Cardiac muscle cell (in vitro differentiated cells and primary cell): ENCODE data around the gene SH3RF1. TPM values are rescaled to one million over a fixed set of nuclear protein-coding genes. Genes with fewer than 3 reads are reported as not detected.
"Not testable (repeated sequence)": the region's sequence is repeated elsewhere in the genome, so short reads cannot be mapped to it uniquely, and the experiment has no call there.

ENCODE experiments used
- DNase-seq, 2 donors: peaks; one replicate each; pipeline versions ENCODE4 v3.0.0 to v3.0.0-alpha.2; 2010 to 2017; ENCODE audit warnings: low read depth in 1 of 2, low spot score in 1 of 2
- H3K27ac ChIP-seq: fragments of 200-600 bp; sonication (generic); 2 replicates; pipeline ENCODE4 v1.5.1; 2016
- H3K27me3 ChIP-seq: fragments of 200-600 bp; sonication (generic); 2 replicates; pipeline ENCODE4 v1.6.0; 2016; ENCODE audit warnings: control low read depth
- H3K36me3 ChIP-seq: fragments of 200-600 bp; sonication (generic); 2 replicates; pipeline ENCODE4 v1.5.1; 2016; ENCODE audit warnings: control low read depth
- H3K4me1 ChIP-seq: fragments of 200-600 bp; sonication (generic); 2 replicates; pipeline ENCODE4 v1.8.1; 2017; ENCODE audit warnings: low read depth, mild to moderate bottlenecking, mixed run types
- H3K4me3 ChIP-seq: fragments of 200-600 bp; sonication (generic); 2 replicates; pipeline ENCODE4 v1.5.1; 2016; ENCODE audit warnings: mild to moderate bottlenecking
- H3K9me3 ChIP-seq: fragments of 200-600 bp; sonication (generic); 2 replicates; pipeline ENCODE4 v1.5.1; 2017; ENCODE audit warnings: low read depth, mild to moderate bottlenecking, control low read depth
- polyA plus RNA-seq: library from polyadenylated mRNA; unstranded; fragments of >200 nt; fragmentation: Nextera tagmentation; extraction: Ambion mirVana; gene quantifications from 2 replicates; pipeline ENCODE4 v1.2.1, GENCODE V29; 2016
- total RNA-seq: library from RNA; depleted of rRNA; stranded (reverse); fragments of >200 nt; gene quantifications from 2 replicates; pipeline ENCODE4 v1.2.3, GENCODE V29; 2016
- TF ChIP-seq, protein P1 (sequence below): IDR thresholded peaks from 2 replicates; pipeline ENCODE4 v1.5.1; 2012; ENCODE audit warnings: low read depth, mild to moderate bottlenecking, low read length

Gene SH3RF1
- total and polyA plus RNA-seq, 2 experiments from 2014 or later = 3.4 to 4.3 TPM

DNA sequence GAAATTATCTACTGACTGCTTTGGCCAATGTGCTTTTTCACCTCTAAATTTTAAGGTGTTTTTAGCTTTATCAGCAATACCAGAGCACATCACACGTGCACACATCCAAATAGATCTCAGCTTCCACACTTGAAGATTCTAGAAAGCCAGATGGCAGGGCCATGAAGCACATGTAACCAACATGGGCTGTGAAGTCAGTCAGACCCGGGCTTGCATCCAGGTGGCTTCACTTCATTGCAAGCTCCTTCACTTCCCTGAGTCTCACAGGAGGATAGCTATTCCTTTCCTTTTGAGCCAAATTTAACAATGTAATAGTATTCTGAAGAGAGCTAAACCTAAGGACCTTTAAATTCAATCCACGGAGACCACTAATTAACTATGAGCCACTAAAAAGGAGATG lies 86.5 kb downstream of the SH3RF1 start:
- Histone ChIP-seq H3K4me1 (no peaks in the 10 kb centered on the region), H3K27me3 (no peaks in the 10 kb centered on the region), H3K4me3 (no peak overlapping the region), H3K36me3 (no peaks in the 10 kb centered on the region), H3K27ac (no peak overlapping the region), H3K9me3 (no peaks in the 10 kb centered on the region)
- TF ChIP-seq, protein P1, sequence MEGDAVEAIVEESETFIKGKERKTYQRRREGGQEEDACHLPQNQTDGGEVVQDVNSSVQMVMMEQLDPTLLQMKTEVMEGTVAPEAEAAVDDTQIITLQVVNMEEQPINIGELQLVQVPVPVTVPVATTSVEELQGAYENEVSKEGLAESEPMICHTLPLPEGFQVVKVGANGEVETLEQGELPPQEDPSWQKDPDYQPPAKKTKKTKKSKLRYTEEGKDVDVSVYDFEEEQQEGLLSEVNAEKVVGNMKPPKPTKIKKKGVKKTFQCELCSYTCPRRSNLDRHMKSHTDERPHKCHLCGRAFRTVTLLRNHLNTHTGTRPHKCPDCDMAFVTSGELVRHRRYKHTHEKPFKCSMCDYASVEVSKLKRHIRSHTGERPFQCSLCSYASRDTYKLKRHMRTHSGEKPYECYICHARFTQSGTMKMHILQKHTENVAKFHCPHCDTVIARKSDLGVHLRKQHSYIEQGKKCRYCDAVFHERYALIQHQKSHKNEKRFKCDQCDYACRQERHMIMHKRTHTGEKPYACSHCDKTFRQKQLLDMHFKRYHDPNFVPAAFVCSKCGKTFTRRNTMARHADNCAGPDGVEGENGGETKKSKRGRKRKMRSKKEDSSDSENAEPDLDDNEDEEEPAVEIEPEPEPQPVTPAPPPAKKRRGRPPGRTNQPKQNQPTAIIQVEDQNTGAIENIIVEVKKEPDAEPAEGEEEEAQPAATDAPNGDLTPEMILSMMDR = no peak
- no peak for DNase-seq

DNA sequence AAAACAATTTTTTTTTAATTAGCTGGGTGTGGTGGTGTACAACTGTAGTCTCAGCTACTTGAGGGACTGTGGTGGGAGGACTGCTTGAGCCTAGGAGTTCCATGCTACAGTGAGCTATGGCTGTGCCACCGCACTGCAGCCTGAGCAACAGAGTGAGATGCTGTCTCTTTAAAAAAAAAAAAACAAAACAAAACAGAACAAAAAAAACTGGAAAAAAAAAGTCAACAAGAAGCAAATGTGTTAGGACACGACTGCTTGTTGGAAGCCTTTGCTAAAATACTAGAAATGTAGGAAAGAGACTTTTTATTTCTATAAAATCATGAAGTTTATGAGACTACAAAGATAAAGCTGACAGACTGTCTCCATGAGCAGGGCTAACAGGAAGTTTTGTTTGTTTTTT lies 87.2 kb downstream of the SH3RF1 start:
- DNase-seq = no peak
- TF ChIP-seq, protein P1 = no peak
- Histone ChIP-seq H3K27ac (no peak overlapping the region), H3K4me3 (no peak overlapping the region), H3K4me1 (no peaks in the 10 kb centered on the region), H3K9me3 (no peaks in the 10 kb centered on the region), H3K36me3 (no peaks in the 10 kb centered on the region), H3K27me3 (no peaks in the 10 kb centered on the region)

DNA sequence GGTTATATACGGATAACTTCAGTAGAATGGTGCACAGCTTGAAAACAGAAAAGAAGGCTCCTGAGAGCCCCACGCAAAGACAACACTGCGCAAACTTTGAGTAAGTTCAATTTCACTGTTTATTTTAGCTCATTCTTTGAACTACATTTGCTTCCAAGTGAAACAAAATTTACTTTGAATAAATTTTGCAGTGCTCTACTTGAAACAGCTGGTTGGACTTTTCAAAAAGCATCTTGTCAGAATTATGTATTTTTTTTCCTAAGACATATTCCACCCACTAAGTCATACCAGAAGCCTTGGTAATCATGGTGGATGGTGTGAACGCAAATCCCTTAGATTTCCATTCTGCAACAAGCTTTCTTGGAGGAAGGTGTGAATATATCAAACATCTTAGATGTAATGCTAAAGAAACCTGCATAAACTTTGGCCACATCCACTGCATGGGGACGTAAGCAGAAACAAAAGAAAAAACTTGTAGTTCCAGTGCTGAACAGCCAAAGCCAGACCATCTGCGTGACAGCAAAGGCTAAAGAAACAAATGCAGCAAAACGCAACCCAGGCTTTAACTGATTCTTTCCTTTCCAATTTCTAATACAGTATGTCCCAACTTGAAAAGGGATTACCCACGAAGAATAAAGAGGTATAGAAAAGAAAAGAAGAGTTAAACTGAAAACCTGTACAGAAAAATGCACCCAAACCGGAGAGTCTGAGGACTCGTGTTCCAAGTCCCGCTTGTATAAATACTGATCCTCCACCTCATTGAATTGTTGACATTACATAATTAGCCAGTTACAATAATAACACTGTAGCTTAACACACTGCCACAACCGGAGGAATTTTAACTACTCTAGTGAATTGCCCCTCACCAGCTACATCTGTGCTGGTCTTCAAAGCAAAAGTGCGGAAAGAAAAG lies 90.9 kb downstream of the SH3RF1 start:
- Histone ChIP-seq H3K36me3 (no peaks in the 10 kb centered on the region), H3K27ac (no peak overlapping the region), H3K4me1 (no peaks in the 10 kb centered on the region), H3K4me3 (no peak overlapping the region), H3K27me3 (no peaks in the 10 kb centered on the region), H3K9me3 (no peaks in the 10 kb centered on the region)
- no peak for DNase-seq
- TF ChIP-seq, protein P1 = no peak

DNA sequence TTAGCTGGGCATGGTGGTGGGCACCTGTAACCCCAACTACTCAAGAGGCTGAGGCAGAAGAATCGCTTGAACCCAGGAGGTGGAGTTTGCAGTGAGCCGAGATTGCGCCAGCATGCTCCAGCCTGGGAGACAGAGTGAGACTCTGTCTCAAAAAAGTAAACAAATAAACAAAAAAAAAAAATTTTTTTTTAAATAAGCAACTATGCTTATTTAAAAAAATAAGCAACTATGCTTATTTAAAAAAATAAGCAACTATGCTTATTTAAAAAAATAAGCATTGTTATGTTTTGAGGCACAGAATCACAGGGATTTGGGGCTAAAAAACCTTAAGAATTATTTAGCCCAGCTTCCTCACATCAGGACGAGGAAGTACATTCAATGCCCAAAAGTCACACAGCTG lies 92.7 kb downstream of the SH3RF1 start:
- not testable (repeated sequence) for H3K9me3 ChIP-seq, H3K36me3 ChIP-seq, H3K4me3 ChIP-seq, H3K27me3 ChIP-seq, DNase-seq, H3K4me1 ChIP-seq, H3K27ac ChIP-seq

DNA sequence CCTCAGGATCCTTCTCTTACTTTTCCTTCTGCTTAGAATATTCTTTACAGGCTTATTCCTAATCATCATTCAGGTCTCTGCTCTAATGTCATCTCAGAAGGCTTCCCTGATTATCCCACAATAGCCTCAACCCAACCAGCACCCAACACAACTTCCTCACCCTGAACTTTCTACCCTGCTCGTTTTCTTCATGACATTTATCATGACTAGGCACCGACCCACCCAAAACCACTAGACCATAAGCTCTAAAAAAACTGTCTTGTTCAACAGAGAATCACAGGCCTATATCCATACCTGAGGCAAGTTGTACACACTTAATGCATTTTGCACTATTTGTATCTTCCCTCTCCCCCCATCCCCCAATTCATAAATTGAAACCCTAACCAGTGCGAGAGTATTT lies 95.3 kb downstream of the SH3RF1 start:
- H3K9me3 ChIP-seq = no peaks in the 10 kb centered on the region
- H3K27ac ChIP-seq = no peak overlapping the region
- no peak overlapping the region for H3K4me3 ChIP-seq
- TF ChIP-seq, protein P1 = no peak
- DNase-seq = no peak
- no peaks in the 10 kb centered on the region for H3K27me3 ChIP-seq
- H3K36me3 ChIP-seq = no peaks in the 10 kb centered on the region
- no peaks in the 10 kb centered on the region for H3K4me1 ChIP-seq

DNA sequence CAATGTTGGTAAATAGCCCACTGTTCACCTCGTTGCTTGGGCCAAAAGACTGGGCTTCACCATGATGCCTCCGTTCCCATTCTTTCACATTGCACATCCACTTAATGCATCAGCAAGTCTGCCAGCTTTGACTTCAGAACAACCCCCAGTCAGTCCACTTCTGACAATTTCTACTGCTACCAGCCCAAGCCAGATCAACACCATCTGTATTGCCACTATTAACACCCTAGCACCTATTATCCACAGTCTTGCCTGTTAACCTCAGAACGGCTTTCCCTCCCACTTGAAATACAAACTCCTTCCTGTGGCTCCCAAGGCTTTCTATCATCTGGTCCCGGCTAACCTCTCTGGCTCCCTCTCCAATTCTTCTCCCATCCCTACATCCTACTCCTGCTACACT lies 95.7 kb downstream of the SH3RF1 start:
- Histone ChIP-seq H3K4me1 (no peaks in the 10 kb centered on the region), H3K36me3 (no peaks in the 10 kb centered on the region), H3K4me3 (no peak overlapping the region), H3K27me3 (no peaks in the 10 kb centered on the region), H3K9me3 (no peaks in the 10 kb centered on the region), H3K27ac (no peak overlapping the region)
- no peak for DNase-seq
- TF ChIP-seq, protein P1 = no peak
